ENCODE data around the gene CFD.

CFD gene

GRCh38 chr19:884420-885211 is 25.2 kb downstream of the CFD start:
- no peak for DNase-seq (ENCODE audit: low read depth)
- no peak overlapping the region for H3K4me3 ChIP-seq (ENCODE audit: low read length)
- no peak for TF ChIP-seq CTCF (conservative IDR thresholded peaks at IDR 0.05; ENCODE audit: low read length)

- TF ChIP-seq CTCF (conservative IDR thresholded peaks at IDR 0.05; ENCODE audit: low read length) = no peak
- DNase-seq (ENCODE audit: low read depth) = no peak
- H3K4me3 ChIP-seq (ENCODE audit: low read length) = no peak overlapping the region
Observed at GRCh38 chr19:885536-886224, 26.2 kb downstream of the CFD start.

- no peak for TF ChIP-seq CTCF (conservative IDR thresholded peaks at IDR 0.05; ENCODE audit: low read length)
- DNase-seq (ENCODE audit: low read depth) = peak; percentile 86
- no peak overlapping the region for H3K4me3 ChIP-seq (ENCODE audit: low read length)
Observed at GRCh38 chr19:887072-887471, 27.6 kb downstream of the CFD start.

- no peak for DNase-seq (ENCODE audit: low read depth)
- TF ChIP-seq CTCF (conservative IDR thresholded peaks at IDR 0.05; ENCODE audit: low read length) = no peak
- no peak overlapping the region for H3K4me3 ChIP-seq (ENCODE audit: low read length)
Observed at GRCh38 chr19:887599-887998, 28.1 kb downstream of the CFD start.

- H3K4me3 ChIP-seq (ENCODE audit: low read length) = no peak overlapping the region
- DNase-seq (ENCODE audit: low read depth) = no peak
- no peak for TF ChIP-seq CTCF (conservative IDR thresholded peaks at IDR 0.05; ENCODE audit: low read length)
Observed at GRCh38 chr19:888581-889385, 29.3 kb downstream of the CFD start.

GRCh38 chr19:889662-890295 is 30.3 kb downstream of the CFD start:
- no peak overlapping the region for H3K4me3 ChIP-seq (ENCODE audit: low read length)
- no peak for DNase-seq (ENCODE audit: low read depth)
- no peak for TF ChIP-seq CTCF (conservative IDR thresholded peaks at IDR 0.05; ENCODE audit: low read length)
